SK-N-SH treated with all-trans-retinoic acid at 6 μM for 48 hours (cell line): ENCODE data around the gene ZNF484.
"Not testable (repeated sequence)": the region's sequence is repeated elsewhere in the genome, so short reads cannot be mapped to it uniquely, and the experiment has no call there.

Source experiments
- ATAC-seq: fragments of 200-7000 bp; cut with Tn5 transposase; 3 replicates; pipeline ENCODE4 v1.9.1; 2020; ENCODE audit warnings: mild to moderate bottlenecking, moderate library complexity
- ARNTL ChIP-seq: fragments of 450-650 bp; formaldehyde crosslinking; IDR thresholded peaks from 2 replicates; pipeline ENCODE4 v1.5.0; 2020; ENCODE audit warnings: low read depth, mild to moderate bottlenecking, moderate library complexity, borderline replicate concordance
- BACH2 ChIP-seq: fragments of 250-450 bp; sonication (Bioruptor Pico); IDR thresholded peaks from 2 replicates; pipeline ENCODE4 v1.9.0; 2021; ENCODE audit warnings: mild to moderate bottlenecking, borderline replicate concordance
- CSDC2 ChIP-seq: fragments of 250-450 bp; sonication (Bioruptor Pico); IDR thresholded peaks from 2 replicates; pipeline ENCODE4 v1.5.0; 2020; ENCODE audit warnings: mild to moderate bottlenecking, moderate library complexity
- GLIS3 ChIP-seq: fragments of 250-450 bp; sonication (Bioruptor Pico); IDR thresholded peaks from 2 replicates; pipeline ENCODE4 v1.5.0; 2020; ENCODE audit warnings: mild to moderate bottlenecking, moderate library complexity
- ISL1 ChIP-seq: fragments of 250-450 bp; sonication (Bioruptor Pico); IDR thresholded peaks from 2 replicates; pipeline ENCODE4 v2.1.2; 2022; ENCODE audit warnings: mild to moderate bottlenecking, moderate library complexity
- OSR1 ChIP-seq: fragments of 250-450 bp; sonication (Bioruptor Pico); IDR thresholded peaks from 2 replicates; pipeline ENCODE4 v1.8.0; 2022; ENCODE audit warnings: moderate library complexity, mild to moderate bottlenecking, inconsistent platforms
- PATZ1 ChIP-seq: fragments of 250-450 bp; sonication (Bioruptor Pico); IDR thresholded peaks from 2 replicates; pipeline ENCODE4 v1.8.0; 2020; ENCODE audit warnings: mild to moderate bottlenecking, moderate library complexity, borderline replicate concordance
- PPARA ChIP-seq: fragments of 250-450 bp; sonication (Bioruptor Pico); IDR thresholded peaks from 2 replicates; pipeline ENCODE4 v1.5.0; 2020; ENCODE audit warnings: mild to moderate bottlenecking, borderline replicate concordance
- RARB ChIP-seq: fragments of 250-450 bp; sonication (Bioruptor Pico); IDR thresholded peaks from 2 replicates; pipeline ENCODE4 v1.8.0; 2021; ENCODE audit warnings: mild to moderate bottlenecking, moderate library complexity
- SNAI2 ChIP-seq: fragments of 250-450 bp; sonication (Bioruptor Pico); IDR thresholded peaks from 2 replicates; pipeline ENCODE4 v1.5.0; 2020; ENCODE audit warnings: mild to moderate bottlenecking, moderate library complexity
- TSHZ2 ChIP-seq: fragments of 250-450 bp; sonication (Bioruptor Pico); IDR thresholded peaks from 2 replicates; pipeline ENCODE4 v1.5.0; 2020; ENCODE audit warnings: mild to moderate bottlenecking, moderate library complexity
- ZC3H10 ChIP-seq: fragments of 250-450 bp; sonication (Bioruptor Pico); IDR thresholded peaks from 2 replicates; pipeline ENCODE4 v1.5.1; 2021; ENCODE audit warnings: mild to moderate bottlenecking, moderate library complexity
- ZFP3 ChIP-seq: fragments of 250-450 bp; sonication (Bioruptor Pico); IDR thresholded peaks from 2 replicates; pipeline ENCODE4 v1.5.0; 2020; ENCODE audit warnings: mild to moderate bottlenecking, moderate library complexity
- ZNF565 ChIP-seq: fragments of 450-650 bp; formaldehyde crosslinking; conservative IDR thresholded peaks from 2 replicates; pipeline ENCODE4 v1.5.0; 2020; ENCODE audit warnings: low read depth, mild to moderate bottlenecking, moderate library complexity
- ZNF70 ChIP-seq: fragments of 450-650 bp; formaldehyde crosslinking; IDR thresholded peaks from 2 replicates; pipeline ENCODE4 v1.5.0; 2020; ENCODE audit warnings: mild to moderate bottlenecking, moderate library complexity
- ZNF8 ChIP-seq: fragments of 450-650 bp; formaldehyde crosslinking; IDR thresholded peaks from 2 replicates; pipeline ENCODE4 v1.5.0; 2020; ENCODE audit warnings: mild to moderate bottlenecking, moderate library complexity
- TF ChIP-seq, protein P1 (sequence below): fragments of 250-450 bp; sonication (Bioruptor Pico); IDR thresholded peaks from 2 replicates; pipeline ENCODE4 v1.5.1; 2020; ENCODE audit warnings: low read depth, mild to moderate bottlenecking, moderate library complexity
- TF ChIP-seq, protein P2 (sequence below): fragments of 250-450 bp; sonication (Bioruptor Pico); IDR thresholded peaks from 2 replicates; pipeline ENCODE4 v1.5.1; 2021; ENCODE audit warnings: mild to moderate bottlenecking, moderate library complexity

The ZNF484 gene

GRCh38 chr9:92798358-92798757 is 79.5 kb downstream of the ZNF484 start:
- ATAC-seq: no peak
- TF ChIP-seq, protein P1, sequence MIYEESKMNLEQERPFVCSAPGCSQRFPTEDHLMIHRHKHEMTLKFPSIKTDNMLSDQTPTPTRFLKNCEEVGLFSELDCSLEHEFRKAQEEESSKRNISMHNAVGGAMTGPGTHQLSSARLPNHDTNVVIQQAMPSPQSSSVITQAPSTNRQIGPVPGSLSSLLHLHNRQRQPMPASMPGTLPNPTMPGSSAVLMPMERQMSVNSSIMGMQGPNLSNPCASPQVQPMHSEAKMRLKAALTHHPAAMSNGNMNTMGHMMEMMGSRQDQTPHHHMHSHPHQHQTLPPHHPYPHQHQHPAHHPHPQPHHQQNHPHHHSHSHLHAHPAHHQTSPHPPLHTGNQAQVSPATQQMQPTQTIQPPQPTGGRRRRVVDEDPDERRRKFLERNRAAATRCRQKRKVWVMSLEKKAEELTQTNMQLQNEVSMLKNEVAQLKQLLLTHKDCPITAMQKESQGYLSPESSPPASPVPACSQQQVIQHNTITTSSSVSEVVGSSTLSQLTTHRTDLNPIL (CRISPR knock-in tag): no peak
- TF ChIP-seq CSDC2 (CRISPR knock-in tag): no peak
- TF ChIP-seq GLIS3: no peak
- no peak for TF ChIP-seq ZNF565 (CRISPR knock-in tag)
- TF ChIP-seq BACH2 (CRISPR knock-in tag): no peak
- no peak for TF ChIP-seq OSR1 (CRISPR knock-in tag)
- TF ChIP-seq ZNF8 (CRISPR knock-in tag): no peak
- no peak for TF ChIP-seq ZNF70 (CRISPR knock-in tag)
- TF ChIP-seq, protein P2, sequence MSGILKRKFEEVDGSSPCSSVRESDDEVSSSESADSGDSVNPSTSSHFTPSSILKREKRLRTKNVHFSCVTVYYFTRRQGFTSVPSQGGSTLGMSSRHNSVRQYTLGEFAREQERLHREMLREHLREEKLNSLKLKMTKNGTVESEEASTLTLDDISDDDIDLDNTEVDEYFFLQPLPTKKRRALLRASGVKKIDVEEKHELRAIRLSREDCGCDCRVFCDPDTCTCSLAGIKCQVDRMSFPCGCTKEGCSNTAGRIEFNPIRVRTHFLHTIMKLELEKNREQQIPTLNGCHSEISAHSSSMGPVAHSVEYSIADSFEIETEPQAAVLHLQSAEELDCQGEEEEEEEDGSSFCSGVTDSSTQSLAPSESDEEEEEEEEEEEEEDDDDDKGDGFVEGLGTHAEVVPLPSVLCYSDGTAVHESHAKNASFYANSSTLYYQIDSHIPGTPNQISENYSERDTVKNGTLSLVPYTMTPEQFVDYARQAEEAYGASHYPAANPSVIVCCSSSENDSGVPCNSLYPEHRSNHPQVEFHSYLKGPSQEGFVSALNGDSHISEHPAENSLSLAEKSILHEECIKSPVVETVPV (CRISPR knock-in tag): no peak
- TF ChIP-seq ZFP3 (CRISPR knock-in tag): no peak

- ATAC-seq: not testable (repeated sequence)
Observed at GRCh38 chr9:92796337-92796804, 81.5 kb downstream of the ZNF484 start.

GRCh38 chr9:92795598-92796336 is 82.1 kb downstream of the ZNF484 start:
- no peak for ATAC-seq
- TF ChIP-seq PATZ1 (CRISPR knock-in tag): no peak
- TF ChIP-seq, protein P2 (CRISPR knock-in tag): no peak
- TF ChIP-seq ZNF70 (CRISPR knock-in tag): no peak
- TF ChIP-seq OSR1 (CRISPR knock-in tag): no peak
- no peak for TF ChIP-seq PPARA (CRISPR knock-in tag)
- TF ChIP-seq RARB (CRISPR knock-in tag): no peak
- TF ChIP-seq SNAI2 (CRISPR knock-in tag): no peak
- no peak for TF ChIP-seq ARNTL (CRISPR knock-in tag)
- no peak for TF ChIP-seq TSHZ2 (CRISPR knock-in tag)
- TF ChIP-seq ZC3H10 (CRISPR knock-in tag): no peak
- TF ChIP-seq GLIS3: no peak
- TF ChIP-seq ISL1 (CRISPR knock-in tag): no peak
